WTC11 (cell line): ENCODE data around the gene DSTYK. TPM values are rescaled to one million over a fixed set of nuclear protein-coding genes. Genes with fewer than 3 reads are reported as not detected.
A peak's percentile ranks its signal among the peaks of the same experiment; 100 is the strongest.

ENCODE experiments used
- ARID4B ChIP-seq: sonication (generic); formaldehyde crosslinking; IDR thresholded peaks from 2 replicates; pipeline ENCODE4 v1.8.0; 2023; ENCODE audit warnings: missing genetic modification reagents, mild to moderate bottlenecking, borderline replicate concordance
- ATF1 ChIP-seq: sonication (generic); formaldehyde crosslinking; IDR thresholded peaks from 2 replicates; pipeline ENCODE4 v1.8.1; 2023; ENCODE audit warnings: mild to moderate bottlenecking, moderate library complexity, missing genetic modification reagents
- ATF3 ChIP-seq: sonication (generic); formaldehyde crosslinking; conservative IDR thresholded peaks from 2 replicates; pipeline ENCODE4 v1.8.1; 2022; ENCODE audit warnings: mild to moderate bottlenecking, missing genetic modification reagents
- ELF4 ChIP-seq: sonication (generic); formaldehyde crosslinking; IDR thresholded peaks from 2 replicates; pipeline ENCODE4 v1.8.1; 2022; ENCODE audit warnings: low read depth, mild to moderate bottlenecking, moderate library complexity, missing genetic modification reagents
- EMX1 ChIP-seq: fragments of 250-450 bp; sonication (Bioruptor Pico); IDR thresholded peaks from 2 replicates; pipeline ENCODE4 v1.8.0; 2021; ENCODE audit warnings: mild to moderate bottlenecking
- GABPB1 ChIP-seq: sonication (generic); formaldehyde crosslinking; IDR thresholded peaks from 2 replicates; pipeline ENCODE4 v1.8.1; 2023; ENCODE audit warnings: mild to moderate bottlenecking, missing genetic modification reagents
- GTF2I ChIP-seq: fragments of 250-450 bp; sonication (Bioruptor Pico); conservative IDR thresholded peaks from 2 replicates; pipeline ENCODE4 v1.4.0; 2021; ENCODE audit warnings: mild to moderate bottlenecking
- HMGA2 ChIP-seq: fragments of 250-450 bp; sonication (Bioruptor Pico); IDR thresholded peaks from 2 replicates; pipeline ENCODE4 v1.4.0; 2021; ENCODE audit warnings: mild to moderate bottlenecking, moderate library complexity
- HMGXB4 ChIP-seq: sonication (generic); formaldehyde crosslinking; IDR thresholded peaks from 2 replicates; pipeline ENCODE4 v1.8.1; 2023; ENCODE audit warnings: mild to moderate bottlenecking, moderate library complexity, missing genetic modification reagents
- IRF1 ChIP-seq: sonication (generic); formaldehyde crosslinking; IDR thresholded peaks from 2 replicates; pipeline ENCODE4 v1.8.0; 2023; ENCODE audit warnings: missing genetic modification reagents
- IRF2 ChIP-seq: sonication (generic); formaldehyde crosslinking; IDR thresholded peaks from 2 replicates; pipeline ENCODE4 v1.8.0; 2022; ENCODE audit warnings: low read depth, missing genetic modification reagents, borderline replicate concordance
- JAZF1 ChIP-seq: fragments of 250-450 bp; sonication (Bioruptor Pico); IDR thresholded peaks from 2 replicates; pipeline ENCODE4 v1.9.0; 2021; ENCODE audit warnings: moderate library complexity, mild to moderate bottlenecking, inconsistent platforms
- JUN ChIP-seq: sonication (generic); formaldehyde crosslinking; IDR thresholded peaks from 2 replicates; pipeline ENCODE4 v1.8.0; 2023; ENCODE audit warnings: mild to moderate bottlenecking, missing genetic modification reagents
- KAT7 ChIP-seq: sonication (generic); formaldehyde crosslinking; IDR thresholded peaks from 2 replicates; pipeline ENCODE4 v1.8.1; 2023; ENCODE audit warnings: missing genetic modification reagents, mild to moderate bottlenecking, borderline replicate concordance
- NFATC4 ChIP-seq: fragments of 250-450 bp; sonication (Bioruptor Pico); IDR thresholded peaks from 2 replicates; pipeline ENCODE4 v1.9.0; 2021; ENCODE audit warnings: mild to moderate bottlenecking
- NFE2L1 ChIP-seq: sonication (generic); formaldehyde crosslinking; IDR thresholded peaks from 2 replicates; pipeline ENCODE4 v1.8.1; 2023; ENCODE audit warnings: missing genetic modification reagents
- NFYB ChIP-seq: sonication (generic); formaldehyde crosslinking; conservative IDR thresholded peaks from 2 replicates; pipeline ENCODE4 v1.8.0; 2022; ENCODE audit warnings: low read depth, missing genetic modification reagents
- NR2C2 ChIP-seq: sonication (generic); formaldehyde crosslinking; IDR thresholded peaks from 2 replicates; pipeline ENCODE4 v1.8.0; 2022; ENCODE audit warnings: mild to moderate bottlenecking, missing genetic modification reagents
- NR3C1 ChIP-seq: sonication (generic); formaldehyde crosslinking; conservative IDR thresholded peaks from 2 replicates; pipeline ENCODE4 v1.8.1; 2023; ENCODE audit warnings: low read depth, mild to moderate bottlenecking, missing genetic modification reagents
- PRRX2 ChIP-seq: fragments of 250-450 bp; sonication (Bioruptor Pico); IDR thresholded peaks from 2 replicates; pipeline ENCODE4 v1.8.0; 2021; ENCODE audit warnings: mild to moderate bottlenecking
- RELA ChIP-seq: sonication (generic); formaldehyde crosslinking; IDR thresholded peaks from 2 replicates; pipeline ENCODE4 v1.8.1; 2022; ENCODE audit warnings: missing genetic modification reagents, mild to moderate bottlenecking, borderline replicate concordance
- RORB ChIP-seq: fragments of 250-450 bp; sonication (Bioruptor Pico); IDR thresholded peaks from 2 replicates; pipeline ENCODE4 v1.9.0; 2021; ENCODE audit warnings: mild to moderate bottlenecking
- SP1 ChIP-seq: sonication (generic); formaldehyde crosslinking; conservative IDR thresholded peaks from 2 replicates; pipeline ENCODE4 v1.8.1; 2022; ENCODE audit warnings: missing genetic modification reagents
- ZBTB43 ChIP-seq: sonication (generic); formaldehyde crosslinking; IDR thresholded peaks from 2 replicates; pipeline ENCODE4 v1.8.1; 2023; ENCODE audit warnings: mild to moderate bottlenecking, missing genetic modification reagents
- ZNF121 ChIP-seq: sonication (generic); formaldehyde crosslinking; IDR thresholded peaks from 2 replicates; pipeline ENCODE4 v1.8.0; 2023; ENCODE audit warnings: missing genetic modification reagents
- ZNF138 ChIP-seq: sonication (generic); formaldehyde crosslinking; conservative IDR thresholded peaks from 2 replicates; pipeline ENCODE4 v1.8.1; 2022; ENCODE audit warnings: mild to moderate bottlenecking, moderate library complexity, missing genetic modification reagents
- ZNF423 ChIP-seq: fragments of 250-450 bp; sonication (Bioruptor Pico); IDR thresholded peaks from 2 replicates; pipeline ENCODE4 v2.1.2; 2022; ENCODE audit warnings: mild to moderate bottlenecking, moderate library complexity
- ZNF671 ChIP-seq: fragments of 250-450 bp; sonication (Bioruptor Pico); IDR thresholded peaks from 2 replicates; pipeline ENCODE4 v1.8.0; 2021; ENCODE audit warnings: mild to moderate bottlenecking
- total RNA-seq: library from RNA; stranded (reverse); gene quantifications from 3 replicates; pipeline ENCODE4 v1.2.3, GENCODE V29; 2021
- TF ChIP-seq, protein P1 (sequence below): sonication (generic); formaldehyde crosslinking; IDR thresholded peaks from 2 replicates; pipeline ENCODE4 v1.8.1; 2022; ENCODE audit warnings: mild to moderate bottlenecking, missing genetic modification reagents, moderate library complexity, borderline replicate concordance
- TF ChIP-seq, protein P2 (sequence below): fragments of 200-600 bp; IDR thresholded peaks from 2 replicates; pipeline ENCODE4 v1.8.0; 2022; ENCODE audit warnings: antibody characterized with exemption

DSTYK gene
- total RNA-seq, 1 experiment from 2014 or later, result 11.6 TPM

GRCh38 chr1:205211169-205211838, at the start of gene DSTYK (continued):
- peak; percentile 93; the same call in 1 of the 2 replicates for TF ChIP-seq ARID4B (CRISPR knock-in tag)
- TF ChIP-seq, protein P1, sequence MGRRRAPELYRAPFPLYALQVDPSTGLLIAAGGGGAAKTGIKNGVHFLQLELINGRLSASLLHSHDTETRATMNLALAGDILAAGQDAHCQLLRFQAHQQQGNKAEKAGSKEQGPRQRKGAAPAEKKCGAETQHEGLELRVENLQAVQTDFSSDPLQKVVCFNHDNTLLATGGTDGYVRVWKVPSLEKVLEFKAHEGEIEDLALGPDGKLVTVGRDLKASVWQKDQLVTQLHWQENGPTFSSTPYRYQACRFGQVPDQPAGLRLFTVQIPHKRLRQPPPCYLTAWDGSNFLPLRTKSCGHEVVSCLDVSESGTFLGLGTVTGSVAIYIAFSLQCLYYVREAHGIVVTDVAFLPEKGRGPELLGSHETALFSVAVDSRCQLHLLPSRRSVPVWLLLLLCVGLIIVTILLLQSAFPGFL, result no peak
- TF ChIP-seq ZNF671 (CRISPR knock-in tag), result no peak
- no peak for TF ChIP-seq HMGA2 (CRISPR knock-in tag)
- TF ChIP-seq ATF1 (CRISPR knock-in tag), result no peak; the same call in 1 of the 2 replicates
- no peak for TF ChIP-seq JAZF1
- no peak; the same call in none of the 2 replicates for TF ChIP-seq GABPB1
- TF ChIP-seq, protein P2, sequence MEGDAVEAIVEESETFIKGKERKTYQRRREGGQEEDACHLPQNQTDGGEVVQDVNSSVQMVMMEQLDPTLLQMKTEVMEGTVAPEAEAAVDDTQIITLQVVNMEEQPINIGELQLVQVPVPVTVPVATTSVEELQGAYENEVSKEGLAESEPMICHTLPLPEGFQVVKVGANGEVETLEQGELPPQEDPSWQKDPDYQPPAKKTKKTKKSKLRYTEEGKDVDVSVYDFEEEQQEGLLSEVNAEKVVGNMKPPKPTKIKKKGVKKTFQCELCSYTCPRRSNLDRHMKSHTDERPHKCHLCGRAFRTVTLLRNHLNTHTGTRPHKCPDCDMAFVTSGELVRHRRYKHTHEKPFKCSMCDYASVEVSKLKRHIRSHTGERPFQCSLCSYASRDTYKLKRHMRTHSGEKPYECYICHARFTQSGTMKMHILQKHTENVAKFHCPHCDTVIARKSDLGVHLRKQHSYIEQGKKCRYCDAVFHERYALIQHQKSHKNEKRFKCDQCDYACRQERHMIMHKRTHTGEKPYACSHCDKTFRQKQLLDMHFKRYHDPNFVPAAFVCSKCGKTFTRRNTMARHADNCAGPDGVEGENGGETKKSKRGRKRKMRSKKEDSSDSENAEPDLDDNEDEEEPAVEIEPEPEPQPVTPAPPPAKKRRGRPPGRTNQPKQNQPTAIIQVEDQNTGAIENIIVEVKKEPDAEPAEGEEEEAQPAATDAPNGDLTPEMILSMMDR, result no peak
- TF ChIP-seq PRRX2 (CRISPR knock-in tag), result no peak
- TF ChIP-seq ELF4 (CRISPR knock-in tag), result 0 out of 2 replicates have a peak, but pooled peaks have one; percentile 36
- TF ChIP-seq ATF3 (CRISPR knock-in tag), result no peak
- no peak for TF ChIP-seq NR2C2 (CRISPR knock-in tag)
- no peak for TF ChIP-seq ZNF138 (CRISPR knock-in tag)
- TF ChIP-seq EMX1 (CRISPR knock-in tag), result no peak
- no peak; the same call in 1 of the 2 replicates for TF ChIP-seq NR3C1 (CRISPR knock-in tag)
- no peak; the same call in 1 of the 2 replicates for TF ChIP-seq IRF1 (CRISPR knock-in tag)
- TF ChIP-seq NFE2L1 (CRISPR knock-in tag), result peak; percentile 46; the same call in 1 of the 2 replicates
- TF ChIP-seq NFYB, result 0 out of 2 replicates have a peak, but pooled peaks have one; percentile 20
- no peak for TF ChIP-seq ZNF423 (CRISPR knock-in tag)
- TF ChIP-seq NFATC4 (CRISPR knock-in tag), result no peak
- TF ChIP-seq ZNF121 (CRISPR knock-in tag), result no peak
- no peak; the same call in 1 of the 2 replicates for TF ChIP-seq KAT7
- peak; percentile 21; the same call in 1 of the 2 replicates for TF ChIP-seq IRF2 (CRISPR knock-in tag)
- no peak for TF ChIP-seq RELA
- TF ChIP-seq GTF2I (CRISPR knock-in tag), result no peak
- peak; percentile 99 for TF ChIP-seq HMGXB4 (CRISPR knock-in tag)
- TF ChIP-seq RORB (CRISPR knock-in tag), result no peak
- peak; percentile 91 for TF ChIP-seq SP1 (CRISPR knock-in tag)
- TF ChIP-seq JUN, result peak; percentile 69; the same call in 1 of the 2 replicates
- 0 out of 2 replicates have a peak, but pooled peaks have one; percentile 83 for TF ChIP-seq ZBTB43 (CRISPR knock-in tag)
